Measurements from ENCODE around the gene GBA3.

DNA sequence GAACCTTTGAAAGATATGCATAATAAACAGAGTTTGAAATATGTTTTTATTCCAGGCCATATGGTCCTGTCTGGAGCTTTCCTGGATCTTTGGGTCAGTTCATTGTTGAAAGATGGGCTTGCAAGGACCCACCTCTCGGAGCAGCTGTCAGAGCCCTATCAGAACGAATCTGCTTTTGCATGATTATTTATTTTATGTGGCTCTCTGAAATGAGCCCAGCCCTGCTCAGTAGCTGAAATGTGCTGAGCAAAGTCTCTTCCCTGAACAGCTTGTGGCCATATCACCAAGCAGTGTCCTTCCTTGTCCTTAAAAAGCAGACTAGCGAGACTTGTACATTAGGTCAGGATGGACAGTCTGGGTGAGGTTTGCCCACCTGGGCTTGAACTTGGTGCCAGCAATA is 110.8 kb downstream of the GBA3 start:
- TF ChIP-seq, protein P1, sequence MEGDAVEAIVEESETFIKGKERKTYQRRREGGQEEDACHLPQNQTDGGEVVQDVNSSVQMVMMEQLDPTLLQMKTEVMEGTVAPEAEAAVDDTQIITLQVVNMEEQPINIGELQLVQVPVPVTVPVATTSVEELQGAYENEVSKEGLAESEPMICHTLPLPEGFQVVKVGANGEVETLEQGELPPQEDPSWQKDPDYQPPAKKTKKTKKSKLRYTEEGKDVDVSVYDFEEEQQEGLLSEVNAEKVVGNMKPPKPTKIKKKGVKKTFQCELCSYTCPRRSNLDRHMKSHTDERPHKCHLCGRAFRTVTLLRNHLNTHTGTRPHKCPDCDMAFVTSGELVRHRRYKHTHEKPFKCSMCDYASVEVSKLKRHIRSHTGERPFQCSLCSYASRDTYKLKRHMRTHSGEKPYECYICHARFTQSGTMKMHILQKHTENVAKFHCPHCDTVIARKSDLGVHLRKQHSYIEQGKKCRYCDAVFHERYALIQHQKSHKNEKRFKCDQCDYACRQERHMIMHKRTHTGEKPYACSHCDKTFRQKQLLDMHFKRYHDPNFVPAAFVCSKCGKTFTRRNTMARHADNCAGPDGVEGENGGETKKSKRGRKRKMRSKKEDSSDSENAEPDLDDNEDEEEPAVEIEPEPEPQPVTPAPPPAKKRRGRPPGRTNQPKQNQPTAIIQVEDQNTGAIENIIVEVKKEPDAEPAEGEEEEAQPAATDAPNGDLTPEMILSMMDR (IDR thresholded peaks at IDR 0.05) = no peak
- TF ChIP-seq POLR2A (IDR thresholded peaks at IDR 0.05) = no peak
